IPS-18a (cell line): ENCODE measurements around the gene POTEH.
"Not testable (repeated sequence)": the region's sequence is repeated elsewhere in the genome, so short reads cannot be mapped to it uniquely, and the experiment has no call there.

ENCODE experiments used
- H3K27ac ChIP-seq: one replicate; pipeline ENCODE4 v1.5.1; 2013; ENCODE audit warnings: low read length
- H3K27me3 ChIP-seq: one replicate; pipeline ENCODE4 v1.6.1; 2013; ENCODE audit warnings: mild to moderate bottlenecking, low read length; ENCODE audit not compliant: control insufficient read depth, insufficient read depth
- H3K36me3 ChIP-seq: one replicate; pipeline ENCODE4 v1.6.1; 2013; ENCODE audit warnings: low read depth, low read length; ENCODE audit not compliant: control insufficient read depth
- H3K4me1 ChIP-seq: one replicate; pipeline ENCODE4 v1.6.1; 2013; ENCODE audit warnings: low read depth, low read length; ENCODE audit not compliant: control insufficient read depth
- H3K4me3 ChIP-seq: one replicate; pipeline ENCODE4 v1.5.1; 2013; ENCODE audit warnings: low read length
- H3K9ac ChIP-seq: one replicate; pipeline ENCODE4 v1.6.1; 2013; ENCODE audit warnings: mild to moderate bottlenecking, low read length, moderate library complexity
- H3K9me3 ChIP-seq: one replicate; pipeline ENCODE4 v1.6.1; 2013; ENCODE audit warnings: low read depth, low read length; ENCODE audit not compliant: control insufficient read depth

Gene POTEH

GRCh38 chr22:15687086-15687485 is 2.7 kb upstream of the POTEH start:
- H3K4me3 ChIP-seq, H3K27ac ChIP-seq, H3K4me1 ChIP-seq, H3K9ac ChIP-seq, H3K36me3 ChIP-seq, H3K9me3 ChIP-seq, H3K27me3 ChIP-seq: not testable (repeated sequence)

GRCh38 chr22:15687676-15688075 is 2.1 kb upstream of the POTEH start:
- not testable (repeated sequence) for H3K4me3 ChIP-seq, H3K27ac ChIP-seq, H3K9ac ChIP-seq, H3K4me1 ChIP-seq, H3K36me3 ChIP-seq, H3K27me3 ChIP-seq, H3K9me3 ChIP-seq

GRCh38 chr22:15688090-15688489 is 1.7 kb upstream of the POTEH start:
- not testable (repeated sequence) for H3K4me1 ChIP-seq, H3K27ac ChIP-seq, H3K9me3 ChIP-seq, H3K9ac ChIP-seq, H3K27me3 ChIP-seq, H3K36me3 ChIP-seq, H3K4me3 ChIP-seq

GRCh38 chr22:15689012-15689748 is 646 bp upstream of the POTEH start:
- not testable (repeated sequence) for H3K36me3 ChIP-seq, H3K9ac ChIP-seq, H3K4me1 ChIP-seq, H3K9me3 ChIP-seq, H3K4me3 ChIP-seq, H3K27me3 ChIP-seq, H3K27ac ChIP-seq

GRCh38 chr22:15713600-15713999 is 23.8 kb downstream of the POTEH start:
- not testable (repeated sequence) for H3K9ac ChIP-seq, H3K4me1 ChIP-seq, H3K27ac ChIP-seq, H3K27me3 ChIP-seq, H3K4me3 ChIP-seq, H3K9me3 ChIP-seq, H3K36me3 ChIP-seq

GRCh38 chr22:15714125-15714524 is 24.3 kb downstream of the POTEH start:
- not testable (repeated sequence) for H3K27me3 ChIP-seq, H3K4me3 ChIP-seq, H3K36me3 ChIP-seq, H3K27ac ChIP-seq, H3K9me3 ChIP-seq, H3K4me1 ChIP-seq, H3K9ac ChIP-seq

- H3K4me1 ChIP-seq, H3K4me3 ChIP-seq, H3K9ac ChIP-seq, H3K27ac ChIP-seq, H3K27me3 ChIP-seq, H3K9me3 ChIP-seq, H3K36me3 ChIP-seq: not testable (repeated sequence)
These were observed 32.1 kb downstream of the POTEH start for GRCh38 chr22:15721884-15722283.

GRCh38 chr22:15729209-15729917 is 39.5 kb downstream of the POTEH start:
- not testable (repeated sequence) for H3K9me3 ChIP-seq, H3K27ac ChIP-seq, H3K4me1 ChIP-seq, H3K36me3 ChIP-seq, H3K9ac ChIP-seq, H3K27me3 ChIP-seq, H3K4me3 ChIP-seq

GRCh38 chr22:15731023-15731422 is 41.2 kb downstream of the POTEH start:
- H3K9me3 ChIP-seq, H3K4me3 ChIP-seq, H3K27ac ChIP-seq, H3K4me1 ChIP-seq, H3K27me3 ChIP-seq, H3K9ac ChIP-seq, H3K36me3 ChIP-seq: not testable (repeated sequence)

- not testable (repeated sequence) for H3K36me3 ChIP-seq, H3K27me3 ChIP-seq, H3K4me1 ChIP-seq, H3K9me3 ChIP-seq, H3K9ac ChIP-seq, H3K27ac ChIP-seq, H3K4me3 ChIP-seq
These were observed 44.6 kb downstream of the POTEH start for GRCh38 chr22:15734411-15734810.

GRCh38 chr22:15738157-15738908 is 48.5 kb downstream of the POTEH start:
- H3K27me3 ChIP-seq, H3K36me3 ChIP-seq, H3K9me3 ChIP-seq, H3K4me3 ChIP-seq, H3K4me1 ChIP-seq, H3K9ac ChIP-seq, H3K27ac ChIP-seq: not testable (repeated sequence)

GRCh38 chr22:15738909-15739391 is 49.1 kb downstream of the POTEH start:
- not testable (repeated sequence) for H3K9me3 ChIP-seq, H3K9ac ChIP-seq, H3K27me3 ChIP-seq, H3K27ac ChIP-seq, H3K36me3 ChIP-seq, H3K4me1 ChIP-seq, H3K4me3 ChIP-seq
